ENCODE data around the gene ZFYVE19.
"Not testable (repeated sequence)": the region's sequence is repeated elsewhere in the genome, so short reads cannot be mapped to it uniquely, and the experiment has no call there.

ZFYVE19 gene

GRCh38 chr15:40845036-40845435 lies 38.1 kb downstream of the ZFYVE19 start:
- no peak for DNase-seq (ENCODE audit: low read depth, low spot score)
- peak overlapping the region; percentile 97 for H3K27ac ChIP-seq

GRCh38 chr15:40845511-40846284 lies 38.8 kb downstream of the ZFYVE19 start:
- peak; percentile 91 for DNase-seq (ENCODE audit: low read depth, low spot score)
- peak overlapping the region; percentile 97 for H3K27ac ChIP-seq

- H3K27ac ChIP-seq = peak overlapping the region; percentile 97
Observed at GRCh38 chr15:40846841-40847222, 39.9 kb downstream of the ZFYVE19 start.

GRCh38 chr15:40847223-40847961 lies 40.5 kb downstream of the ZFYVE19 start:
- H3K27ac ChIP-seq = peak overlapping the region; percentile 97
- DNase-seq (ENCODE audit: low read depth, low spot score) = no peak

More at GRCh38 chr15:40846841-40847222, 39.9 kb downstream of the ZFYVE19 start:
- no peak for DNase-seq (ENCODE audit: low read depth, low spot score)

GRCh38 chr15:40850576-40851112 lies 43.8 kb downstream of the ZFYVE19 start:
- DNase-seq (ENCODE audit: low read depth, low spot score) = no peak

GRCh38 chr15:40852529-40852928 lies 45.6 kb downstream of the ZFYVE19 start:
- DNase-seq (ENCODE audit: low read depth, low spot score) = no peak

More at GRCh38 chr15:40850576-40851112, 43.8 kb downstream of the ZFYVE19 start:
- no peak overlapping the region for H3K27ac ChIP-seq

GRCh38 chr15:40853241-40853890 lies 46.5 kb downstream of the ZFYVE19 start:
- no peak for DNase-seq (ENCODE audit: low read depth, low spot score)
- H3K27ac ChIP-seq = no peak overlapping the region

More at GRCh38 chr15:40852529-40852928, 45.6 kb downstream of the ZFYVE19 start:
- H3K27ac ChIP-seq = no peak overlapping the region

- H3K27ac ChIP-seq = no peak overlapping the region
- DNase-seq (ENCODE audit: low read depth, low spot score) = no peak
Observed at GRCh38 chr15:40854161-40854560, 47.3 kb downstream of the ZFYVE19 start.

- no peak for DNase-seq (ENCODE audit: low read depth, low spot score)
- no peak overlapping the region for H3K27ac ChIP-seq
Observed at GRCh38 chr15:40855706-40856234, 48.9 kb downstream of the ZFYVE19 start.

GRCh38 chr15:40856746-40857145 lies 49.9 kb downstream of the ZFYVE19 start:
- H3K27ac ChIP-seq = peak overlapping the region; percentile 72
- DNase-seq (ENCODE audit: low read depth, low spot score) = no peak

- peak overlapping the region; percentile 72 for H3K27ac ChIP-seq
- DNase-seq (ENCODE audit: low read depth, low spot score) = no peak
Observed at GRCh38 chr15:40857601-40858341, 50.9 kb downstream of the ZFYVE19 start.

GRCh38 chr15:40858706-40859105 lies 51.8 kb downstream of the ZFYVE19 start:
- DNase-seq (ENCODE audit: low read depth, low spot score) = no peak
- no peak overlapping the region for H3K27ac ChIP-seq

GRCh38 chr15:40859206-40859851 lies 52.4 kb downstream of the ZFYVE19 start:
- DNase-seq (ENCODE audit: low read depth, low spot score) = no peak
- no peak overlapping the region for H3K27ac ChIP-seq

- H3K27ac ChIP-seq; DNase-seq (ENCODE audit: low read depth, low spot score): not testable (repeated sequence)
Observed at GRCh38 chr15:40861147-40861546, 54.3 kb downstream of the ZFYVE19 start.

GRCh38 chr15:40863660-40864270 lies 56.9 kb downstream of the ZFYVE19 start:
- no peak for DNase-seq (ENCODE audit: low read depth, low spot score)
- no peak overlapping the region for H3K27ac ChIP-seq

All from epithelial cell of prostate (primary cell).